Neural cell (in vitro differentiated cells): ENCODE data around the gene AASDH. TPM values are rescaled to one million over a fixed set of nuclear protein-coding genes. Genes with fewer than 3 reads are reported as not detected.

Source experiments
- H2AFZ ChIP-seq: fragments of 200-600, 300-800 bp; sonication (generic), shearing (Covaris generic); 2 replicates; pipeline ENCODE4 v1.6.0; 2014; ENCODE audit warnings: low read depth, mild to moderate bottlenecking, antibody characterized with exemption, low read length, moderate library complexity
- H3F3A ChIP-seq: fragments of 200-600 bp; shearing (Covaris generic); 2 replicates; pipeline ENCODE4 v1.6.1; 2016; ENCODE audit warnings: mild to moderate bottlenecking, moderate library complexity, mixed read lengths, antibody characterized with exemption, low read length; ENCODE audit not compliant: insufficient read depth, poor library complexity, severe bottlenecking
- H3K27ac ChIP-seq: fragments of 200-600, 300-800 bp; sonication (generic), shearing (Covaris generic); 2 replicates; pipeline ENCODE4 v1.5.1; 2014; ENCODE audit warnings: mild to moderate bottlenecking, low read length, moderate library complexity
- H3K27me3 ChIP-seq: fragments of 300-800, 200-600 bp; sonication (generic), shearing (Covaris generic); 2 replicates; pipeline ENCODE4 v1.6.0; 2014; ENCODE audit warnings: mild to moderate bottlenecking, low read depth, low read length, moderate library complexity; ENCODE audit not compliant: insufficient read depth
- H3K36me3 ChIP-seq: fragments of 300-800, 200-600 bp; sonication (generic), shearing (Covaris generic); 2 replicates; pipeline ENCODE4 v1.5.1; 2014; ENCODE audit warnings: mild to moderate bottlenecking, antibody characterized with exemption, low read length, moderate library complexity; ENCODE audit not compliant: insufficient read depth
- H3K4me2 ChIP-seq: fragments of 300-800, 200-600 bp; sonication (generic), shearing (Covaris generic); 2 replicates; pipeline ENCODE4 v1.6.0; 2014; ENCODE audit warnings: mild to moderate bottlenecking, low read length
- H3K4me3 ChIP-seq: fragments of 300-800, 200-600 bp; sonication (generic), shearing (Covaris generic); 2 replicates; pipeline ENCODE4 v1.5.1; 2014; ENCODE audit warnings: mild to moderate bottlenecking, low read length, moderate library complexity
- H3K79me2 ChIP-seq: fragments of 200-600 bp; shearing (Covaris generic); replicated peaks from 2 replicates; pipeline ENCODE4 v1.6.0; 2014; ENCODE audit warnings: mild to moderate bottlenecking, low read length, moderate library complexity; ENCODE audit not compliant: insufficient read depth
- H3K9ac ChIP-seq: fragments of 300-800, 200-600 bp; sonication (generic), shearing (Covaris generic); 2 replicates; pipeline ENCODE4 v1.6.1; 2016; ENCODE audit warnings: mild to moderate bottlenecking, low read length, mixed read lengths
- H3K9me2 ChIP-seq: fragments of 200-600 bp; shearing (Covaris generic); 2 replicates; pipeline ENCODE4 v1.6.1; 2016; ENCODE audit warnings: mild to moderate bottlenecking, low read length, mixed read lengths; ENCODE audit not compliant: insufficient read depth
- H3K9me3 ChIP-seq: fragments of 200-600, 300-800 bp; sonication (generic), shearing (Covaris generic); 2 replicates; pipeline ENCODE4 v1.6.1; 2016; ENCODE audit warnings: mild to moderate bottlenecking, mixed run types, low read length, moderate library complexity, mixed read lengths
- H4K20me1 ChIP-seq: fragments of 200-600 bp; shearing (Covaris generic); 2 replicates; pipeline ENCODE4 v1.6.1; 2016; ENCODE audit warnings: mild to moderate bottlenecking, mixed run types; ENCODE audit not compliant: insufficient read depth
- EP300 ChIP-seq: fragments of 450-650 bp; conservative IDR thresholded peaks from 2 replicates; pipeline ENCODE4 v1.6.1; 2014; ENCODE audit warnings: antibody characterized with exemption, mild to moderate bottlenecking, moderate library complexity; ENCODE audit not compliant: poor library complexity, severe bottlenecking
- EZH2 ChIP-seq: fragments of 200-600, 300-800 bp; shearing (Covaris generic), sonication (generic); IDR thresholded peaks from 2 replicates; pipeline ENCODE4 v1.6.1; 2014; ENCODE audit warnings: antibody characterized with exemption, low read length, borderline replicate concordance, mild to moderate bottlenecking; ENCODE audit not compliant: insufficient read depth, poor library complexity, severe bottlenecking
- MXI1 ChIP-seq: fragments of 450-650 bp; conservative IDR thresholded peaks from 2 replicates; pipeline ENCODE4 v1.6.1; 2014; ENCODE audit warnings: antibody characterized with exemption, mild to moderate bottlenecking; ENCODE audit not compliant: poor library complexity, severe bottlenecking
- POLR2AphosphoS5 ChIP-seq: IDR thresholded peaks from 2 replicates; pipeline ENCODE4 v1.6.1; 2012
- RAD21 ChIP-seq: fragments of 450-650 bp; conservative IDR thresholded peaks from 2 replicates; pipeline ENCODE4 v1.6.1; 2014; ENCODE audit warnings: antibody characterized with exemption, mild to moderate bottlenecking, moderate library complexity
- SMC3 ChIP-seq: fragments of 450-650 bp; conservative IDR thresholded peaks from 2 replicates; pipeline ENCODE4 v1.6.1; 2014; ENCODE audit warnings: antibody characterized with exemption, mild to moderate bottlenecking, moderate library complexity; ENCODE audit not compliant: poor library complexity
- TAF1 ChIP-seq: IDR thresholded peaks from 2 replicates; pipeline ENCODE4 v1.6.1; 2012; ENCODE audit warnings: low read depth
- polyA plus RNA-seq: library from polyadenylated mRNA; depleted of rRNA; stranded (reverse); fragments of >200 nt; gene quantifications from 2 replicates; pipeline ENCODE4 v1.2.3, GENCODE V29; 2014
- TF ChIP-seq, protein P1 (sequence below): fragments of 450-650 bp; IDR thresholded peaks from 2 replicates; pipeline ENCODE4 v1.5.1; 2014; ENCODE audit warnings: antibody characterized with exemption, mild to moderate bottlenecking, moderate library complexity; ENCODE audit not compliant: poor library complexity, severe bottlenecking
- TF ChIP-seq, protein P2 (sequence below): IDR thresholded peaks from 2 replicates; pipeline ENCODE4 v1.6.1; 2012; ENCODE audit warnings: borderline replicate concordance

AASDH gene
- polyA plus RNA-seq, 1 donor from 2014 or later, result 21.8 TPM

DNA sequence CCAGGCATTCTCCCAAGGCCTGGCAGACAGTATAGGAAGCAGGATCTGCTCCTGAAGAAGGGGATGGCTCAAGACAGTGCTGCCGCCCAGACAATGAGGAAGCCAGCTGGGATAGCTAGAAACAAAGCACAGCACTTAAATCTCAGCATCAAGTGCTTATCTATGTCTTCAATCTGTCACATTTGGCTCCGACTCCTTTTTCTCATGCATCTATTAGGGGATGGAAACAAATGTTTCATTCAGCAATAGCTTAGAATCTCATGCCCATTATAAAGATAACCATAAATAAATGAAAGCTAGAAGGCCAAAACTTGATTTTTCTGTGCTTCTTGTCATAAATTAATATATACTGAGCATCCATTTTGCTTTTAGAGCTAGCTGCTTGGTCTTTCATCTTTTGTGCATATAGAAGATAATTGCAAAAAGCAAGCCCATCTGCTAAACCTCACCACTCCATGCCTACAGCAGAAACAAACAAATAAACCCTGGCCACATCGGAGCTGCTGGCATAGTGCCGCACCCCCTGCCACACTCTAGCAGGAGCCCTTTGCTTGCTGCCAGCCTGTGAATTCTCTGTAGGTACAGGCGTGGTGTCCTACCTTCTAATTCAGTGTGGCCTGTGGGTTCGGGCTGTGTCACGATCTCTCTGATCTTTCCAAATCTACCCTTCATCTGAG lies 75.9 kb downstream of the AASDH start:
- TF ChIP-seq POLR2AphosphoS5, result no peak
- TF ChIP-seq, protein P1, sequence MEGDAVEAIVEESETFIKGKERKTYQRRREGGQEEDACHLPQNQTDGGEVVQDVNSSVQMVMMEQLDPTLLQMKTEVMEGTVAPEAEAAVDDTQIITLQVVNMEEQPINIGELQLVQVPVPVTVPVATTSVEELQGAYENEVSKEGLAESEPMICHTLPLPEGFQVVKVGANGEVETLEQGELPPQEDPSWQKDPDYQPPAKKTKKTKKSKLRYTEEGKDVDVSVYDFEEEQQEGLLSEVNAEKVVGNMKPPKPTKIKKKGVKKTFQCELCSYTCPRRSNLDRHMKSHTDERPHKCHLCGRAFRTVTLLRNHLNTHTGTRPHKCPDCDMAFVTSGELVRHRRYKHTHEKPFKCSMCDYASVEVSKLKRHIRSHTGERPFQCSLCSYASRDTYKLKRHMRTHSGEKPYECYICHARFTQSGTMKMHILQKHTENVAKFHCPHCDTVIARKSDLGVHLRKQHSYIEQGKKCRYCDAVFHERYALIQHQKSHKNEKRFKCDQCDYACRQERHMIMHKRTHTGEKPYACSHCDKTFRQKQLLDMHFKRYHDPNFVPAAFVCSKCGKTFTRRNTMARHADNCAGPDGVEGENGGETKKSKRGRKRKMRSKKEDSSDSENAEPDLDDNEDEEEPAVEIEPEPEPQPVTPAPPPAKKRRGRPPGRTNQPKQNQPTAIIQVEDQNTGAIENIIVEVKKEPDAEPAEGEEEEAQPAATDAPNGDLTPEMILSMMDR, result no peak
- TF ChIP-seq RAD21, result no peak
- TF ChIP-seq, protein P2, sequence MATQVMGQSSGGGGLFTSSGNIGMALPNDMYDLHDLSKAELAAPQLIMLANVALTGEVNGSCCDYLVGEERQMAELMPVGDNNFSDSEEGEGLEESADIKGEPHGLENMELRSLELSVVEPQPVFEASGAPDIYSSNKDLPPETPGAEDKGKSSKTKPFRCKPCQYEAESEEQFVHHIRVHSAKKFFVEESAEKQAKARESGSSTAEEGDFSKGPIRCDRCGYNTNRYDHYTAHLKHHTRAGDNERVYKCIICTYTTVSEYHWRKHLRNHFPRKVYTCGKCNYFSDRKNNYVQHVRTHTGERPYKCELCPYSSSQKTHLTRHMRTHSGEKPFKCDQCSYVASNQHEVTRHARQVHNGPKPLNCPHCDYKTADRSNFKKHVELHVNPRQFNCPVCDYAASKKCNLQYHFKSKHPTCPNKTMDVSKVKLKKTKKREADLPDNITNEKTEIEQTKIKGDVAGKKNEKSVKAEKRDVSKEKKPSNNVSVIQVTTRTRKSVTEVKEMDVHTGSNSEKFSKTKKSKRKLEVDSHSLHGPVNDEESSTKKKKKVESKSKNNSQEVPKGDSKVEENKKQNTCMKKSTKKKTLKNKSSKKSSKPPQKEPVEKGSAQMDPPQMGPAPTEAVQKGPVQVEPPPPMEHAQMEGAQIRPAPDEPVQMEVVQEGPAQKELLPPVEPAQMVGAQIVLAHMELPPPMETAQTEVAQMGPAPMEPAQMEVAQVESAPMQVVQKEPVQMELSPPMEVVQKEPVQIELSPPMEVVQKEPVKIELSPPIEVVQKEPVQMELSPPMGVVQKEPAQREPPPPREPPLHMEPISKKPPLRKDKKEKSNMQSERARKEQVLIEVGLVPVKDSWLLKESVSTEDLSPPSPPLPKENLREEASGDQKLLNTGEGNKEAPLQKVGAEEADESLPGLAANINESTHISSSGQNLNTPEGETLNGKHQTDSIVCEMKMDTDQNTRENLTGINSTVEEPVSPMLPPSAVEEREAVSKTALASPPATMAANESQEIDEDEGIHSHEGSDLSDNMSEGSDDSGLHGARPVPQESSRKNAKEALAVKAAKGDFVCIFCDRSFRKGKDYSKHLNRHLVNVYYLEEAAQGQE, result no peak
- no peak for TF ChIP-seq TAF1
- TF ChIP-seq EZH2, result no peak
- no peak for TF ChIP-seq EP300
- no peak for TF ChIP-seq MXI1
- no peak for TF ChIP-seq SMC3
- Histone ChIP-seq H3K9ac (no peak overlapping the region), H3K9me3 (no peaks in the 10 kb centered on the region), H3K27me3 (no peaks in the 10 kb centered on the region), H3K9me2 (no peaks in the 10 kb centered on the region), H3K27ac (no peak overlapping the region), H3K79me2 (no peaks in the 10 kb centered on the region), H3K4me2 (no peak overlapping the region), H2AFZ (no peak overlapping the region), H3F3A (no peaks in the 10 kb centered on the region), H3K4me3 (no peak overlapping the region), H3K36me3 (no peaks in the 10 kb centered on the region), H4K20me1 (no peaks in the 10 kb centered on the region)

DNA sequence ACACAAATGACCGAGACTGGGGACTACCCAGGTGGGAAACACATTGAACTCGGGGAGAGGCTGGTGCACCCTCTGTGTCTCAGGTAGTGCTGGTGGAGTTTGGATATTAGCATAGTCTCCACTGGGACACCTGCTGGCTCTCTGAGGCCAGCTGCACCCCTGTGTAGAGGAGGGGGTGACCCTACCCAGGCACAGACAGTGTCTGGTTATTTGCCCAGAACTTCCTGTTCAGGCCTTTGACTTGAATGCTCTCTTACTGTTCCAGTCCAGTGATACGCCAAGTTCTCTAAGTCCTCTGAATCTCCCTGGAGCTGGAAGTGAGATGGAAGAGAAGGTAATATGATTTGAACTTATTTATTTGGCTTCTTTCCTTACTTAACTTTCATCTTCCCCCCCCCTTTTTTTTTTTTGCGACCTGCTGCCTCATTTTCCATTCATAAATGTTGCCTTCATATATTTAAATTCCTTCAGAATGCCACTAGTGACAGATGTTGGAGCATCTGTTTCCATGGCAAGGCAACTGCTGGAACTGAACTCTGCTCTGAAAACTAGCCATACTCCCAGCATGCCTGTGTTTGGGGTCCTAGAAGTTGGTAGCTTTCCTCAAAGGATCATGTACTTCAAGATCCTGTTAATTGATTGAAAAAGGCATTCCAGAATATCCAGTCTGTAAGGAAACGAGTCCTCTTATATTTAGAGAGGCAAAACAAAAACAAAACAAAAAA lies 76.7 kb downstream of the AASDH start:
- no peaks in the 10 kb centered on the region for H3K79me2 ChIP-seq
- H3K4me3 ChIP-seq, result no peak overlapping the region
- no peaks in the 10 kb centered on the region for H3K27me3 ChIP-seq
- no peaks in the 10 kb centered on the region for H3F3A ChIP-seq
- H3K9ac ChIP-seq, result no peak overlapping the region
- H3K9me2 ChIP-seq, result no peaks in the 10 kb centered on the region
- no peaks in the 10 kb centered on the region for H3K36me3 ChIP-seq
- no peak overlapping the region for H3K4me2 ChIP-seq
- TF ChIP-seq, protein P1, result no peak
- TF ChIP-seq, protein P2, result no peak
- TF ChIP-seq SMC3 (no peak), EZH2 (no peak), RAD21 (no peak), POLR2AphosphoS5 (no peak), EP300 (no peak), TAF1 (no peak), MXI1 (no peak)
- H3K27ac ChIP-seq, result no peak overlapping the region
- no peak overlapping the region for H2AFZ ChIP-seq
- H4K20me1 ChIP-seq, result no peaks in the 10 kb centered on the region
- no peaks in the 10 kb centered on the region for H3K9me3 ChIP-seq
